IMR-90 (cell line): Measurements from ENCODE around the gene ATP2B2. TPM values are rescaled to one million over a fixed set of nuclear protein-coding genes. Genes with fewer than 3 reads are reported as not detected.

Source experiments
- ATAC-seq: fragments of 200-7000 bp; cut with Tn5 transposase; 2 replicates; pipeline ENCODE4 v1.9.1; 2020; ENCODE audit warnings: low read depth, mild to moderate bottlenecking, moderate library complexity
- BruUV-seq: library from RNA; stranded (reverse); fragments of 400-500 nt; replicated peaks from 2 replicates; lab custom pipeline; 2021; lab: Mats Ljungman, UMichigan
- CTCF ChIA-PET: fragments of 300-600 bp; formaldehyde crosslinking; extraction: SDS; loops from one replicate; lab custom pipeline; 2021; ENCODE audit warnings: antibody characterized with exemption; lab: Yijun Ruan, JAX
- POLR2A ChIA-PET: fragments of 300-600 bp; sonication (Branson Sonifier 250); formaldehyde crosslinking; loops from one replicate; lab custom pipeline; 2022; ENCODE audit warnings: antibody characterized with exemption; ENCODE audit not compliant: unreplicated experiment; lab: Charles Lee
- DNase-seq: peaks from one replicate; pipeline ENCODE4 v3.0.0; 2013
- H2AFZ ChIP-seq: replicated peaks from 2 replicates; pipeline ENCODE3; 2013; ENCODE audit warnings: low read length, mild to moderate bottlenecking; ENCODE audit not compliant: poor library complexity
- H2AK5ac ChIP-seq: 2 replicates; pipeline ENCODE4 v1.6.1; 2013; ENCODE audit warnings: low read depth, low read length, inconsistent platforms
- H2AK9ac ChIP-seq: replicated peaks from 2 replicates; pipeline ENCODE3; 2013; ENCODE audit warnings: mild to moderate bottlenecking, low read depth, low read length, moderate library complexity; ENCODE audit not compliant: poor library complexity
- H2BK120ac ChIP-seq: 2 replicates; pipeline ENCODE4 v1.6.1; 2013; ENCODE audit warnings: low read depth, low read length, inconsistent platforms
- H2BK15ac ChIP-seq: 3 replicates; pipeline ENCODE4 v1.6.1; 2013; ENCODE audit warnings: low read depth, low read length, inconsistent platforms
- H2BK20ac ChIP-seq: 2 replicates; pipeline ENCODE4 v1.6.1; 2013; ENCODE audit warnings: low read depth, mild to moderate bottlenecking, inconsistent platforms, low read length, moderate library complexity
- H2BK5ac ChIP-seq: 2 replicates; pipeline ENCODE4 v1.6.1; 2013; ENCODE audit warnings: mild to moderate bottlenecking, low read depth, low read length, inconsistent platforms; ENCODE audit not compliant: poor library complexity, severe bottlenecking
- H3K14ac ChIP-seq: replicated peaks from 2 replicates; pipeline ENCODE4 v1.6.1; 2013; ENCODE audit warnings: low read depth, low read length, inconsistent platforms
- H3K18ac ChIP-seq: 2 replicates; pipeline ENCODE4 v1.6.1; 2013; ENCODE audit warnings: low read depth, low read length, control low read depth
- H3K23ac ChIP-seq: 2 replicates; pipeline ENCODE4 v1.6.1; 2013; ENCODE audit warnings: low read depth, low read length, inconsistent platforms
- H3K27ac ChIP-seq: 2 replicates; pipeline ENCODE4 v1.5.1; 2013; ENCODE audit warnings: mild to moderate bottlenecking, control low read depth, low read length; ENCODE audit not compliant: insufficient read depth
- H3K27me3 ChIP-seq: 2 replicates; pipeline ENCODE4 v1.6.1; 2013; ENCODE audit warnings: low read length; ENCODE audit not compliant: control insufficient read depth, insufficient read depth
- H3K36me3 ChIP-seq: 2 replicates; pipeline ENCODE4 v1.6.1; 2013; ENCODE audit warnings: low read length, mixed read lengths; ENCODE audit not compliant: control insufficient read depth, insufficient read depth
- H3K4ac ChIP-seq: 2 replicates; pipeline ENCODE4 v1.6.1; 2013; ENCODE audit warnings: low read depth, low read length, inconsistent platforms
- H3K4me1 ChIP-seq: 2 replicates; pipeline ENCODE4 v1.6.1; 2013; ENCODE audit warnings: low read length, mixed read lengths; ENCODE audit not compliant: control insufficient read depth, insufficient read depth
- H3K4me2 ChIP-seq: 2 replicates; pipeline ENCODE4 v1.6.1; 2013; ENCODE audit warnings: low read depth, mild to moderate bottlenecking, control low read depth, low read length, moderate library complexity
- H3K4me3 ChIP-seq: 2 replicates; pipeline ENCODE4 v1.5.1; 2013; ENCODE audit warnings: low read depth, mild to moderate bottlenecking, control low read depth, low read length, moderate library complexity; ENCODE audit not compliant: insufficient read depth
- H3K56ac ChIP-seq: 2 replicates; pipeline ENCODE4 v1.6.1; 2013; ENCODE audit warnings: low read length, inconsistent platforms; ENCODE audit not compliant: insufficient read depth; ENCODE audit errors: extremely low read depth
- H3K79me1 ChIP-seq, 2 experiments: 2 replicates each; pipeline ENCODE4 v1.6.1; 2013; ENCODE audit warnings: low read length in 2 of 2, inconsistent platforms in 1 of 2, low read depth in 1 of 2
- H3K9ac ChIP-seq: 2 replicates; pipeline ENCODE4 v1.6.1; 2013; ENCODE audit warnings: low read depth, low read length, control low read depth
- H3K9me1 ChIP-seq: 2 replicates; pipeline ENCODE4 v1.6.1; 2013; ENCODE audit warnings: low read length, inconsistent platforms; ENCODE audit not compliant: insufficient read depth
- H3K9me3 ChIP-seq: 2 replicates; pipeline ENCODE4 v1.6.1; 2013; ENCODE audit warnings: low read length; ENCODE audit not compliant: control insufficient read depth, insufficient read depth
- H4K20me1 ChIP-seq: 2 replicates; pipeline ENCODE4 v1.6.1; 2013; ENCODE audit warnings: low read length, inconsistent platforms; ENCODE audit not compliant: insufficient read depth
- H4K5ac ChIP-seq: 2 replicates; pipeline ENCODE4 v1.6.1; 2013; ENCODE audit warnings: mild to moderate bottlenecking, low read depth, low read length, control low read depth
- H4K8ac ChIP-seq, 2 experiments: 2 replicates each; pipeline ENCODE4 v1.6.1; 2013; ENCODE audit warnings: low read depth in 2 of 2, low read length in 2 of 2, control low read depth in 1 of 2, inconsistent platforms in 1 of 2
- H4K91ac ChIP-seq: 2 replicates; pipeline ENCODE4 v1.6.1; 2013; ENCODE audit warnings: low read depth, low read length, inconsistent platforms; ENCODE audit not compliant: insufficient read depth
- CEBPB ChIP-seq: IDR thresholded peaks from 2 replicates; pipeline ENCODE4 v1.6.1; 2012; ENCODE audit warnings: low read depth, low read length, improper control_type of control experiment
- FOS ChIP-seq: fragments of 150-350 bp; IDR thresholded peaks from 2 replicates; pipeline ENCODE4 v1.6.1; 2016; ENCODE audit warnings: low read depth, low read length
- RAD21 ChIP-seq: IDR thresholded peaks from 2 replicates; pipeline ENCODE4 v1.6.1; 2012; ENCODE audit warnings: low read length, improper control_type of control experiment
- WGBS, 2 experiments: methylation state at CpG; one replicate each; pipeline versions ENCODE4 v1.1.5 to v1.1.7; 2013; ENCODE audit warnings: missing lambda C conversion rate in 2 of 2; ENCODE audit not compliant: insufficient read length in 1 of 2; ENCODE audit errors: extremely low coverage in 2 of 2; 5-methylcytosine and 5-hydroxymethylcytosine counted together
- dilution Hi-C: fragments of 300-500 bp; cut with HindIII; formaldehyde crosslinking; loops from one replicate; pipeline ENCODE4 v1.14.3; 2018; ENCODE audit warnings: low sequenced_read_pairs; ENCODE audit not compliant: unreplicated experiment
- in situ Hi-C: fragments of 300-500 bp; cut with MboI; formaldehyde crosslinking; loops from 3 replicates; pipeline ENCODE4 v1.14.3; 2019; ENCODE audit warnings: low sequenced_read_pairs, inconsistent platforms, mixed read lengths
- intact Hi-C: fragments of 100-400 bp; cut with micrococcal nuclease; formaldehyde crosslinking; loops from 2 replicates; pipeline ENCODE4 v1.10.0; 2022
- polyA plus RNA-seq, 3 experiments: library from polyadenylated mRNA; depleted of rRNA; stranded (reverse); fragments of >200 nt; gene quantifications; 2 replicates each; pipeline ENCODE4 v1.2.3, GENCODE V29; 2012; ENCODE audit warnings: low replicate concordance in 1 of 3
- total RNA-seq: library from RNA; depleted of rRNA; stranded (reverse); fragments of >200 nt; gene quantifications from 2 replicates; pipeline ENCODE4 v1.2.3, GENCODE V29; 2012
- TF ChIP-seq, protein P1 (sequence below): conservative IDR thresholded peaks from 2 replicates; pipeline ENCODE4 v1.5.1; 2012; ENCODE audit warnings: mild to moderate bottlenecking, low read depth, low read length, improper control_type of control experiment
- TF ChIP-seq, protein P2 (sequence below): fragments of 150-350 bp; IDR thresholded peaks from 2 replicates; pipeline ENCODE4 v1.6.1; 2016; ENCODE audit warnings: low read depth, mild to moderate bottlenecking, low read length, moderate library complexity, borderline replicate concordance

Gene ATP2B2
- total and polyA plus RNA-seq, 2 of the 4 experiments (the other 2 are of a cell fraction): under 0.01 to 0.02 TPM

DNA sequence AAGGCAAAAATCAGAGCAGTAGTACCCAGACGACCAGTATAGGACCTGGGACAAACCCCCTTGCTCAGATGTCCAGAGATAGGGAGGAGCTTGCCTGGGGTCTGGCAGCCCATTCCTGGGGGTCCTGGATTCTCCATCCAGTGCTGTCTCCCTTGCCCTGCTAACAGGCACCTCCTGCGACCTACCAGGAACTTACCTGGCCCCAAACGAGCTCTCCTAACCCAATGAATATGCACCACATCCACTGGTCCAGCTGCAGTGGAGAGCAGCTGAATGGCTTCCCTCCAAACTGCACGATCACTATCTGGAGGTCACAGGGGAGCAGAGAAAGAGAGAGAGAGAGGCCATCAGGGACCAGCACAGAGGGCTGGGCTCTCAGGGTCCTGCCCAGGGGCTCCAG is 165.3 kb downstream of the ATP2B2 start:
- intact Hi-C loops: no loop called here
- H2BK5ac ChIP-seq: no peak overlapping the region
- H2BK120ac ChIP-seq: no peak overlapping the region
- H3K4ac ChIP-seq: no peak overlapping the region
- BruUV-seq: no TSS peak
- H4K8ac ChIP-seq: no peak overlapping the region
- H2BK15ac ChIP-seq: no peak overlapping the region
- TF ChIP-seq, protein P1, sequence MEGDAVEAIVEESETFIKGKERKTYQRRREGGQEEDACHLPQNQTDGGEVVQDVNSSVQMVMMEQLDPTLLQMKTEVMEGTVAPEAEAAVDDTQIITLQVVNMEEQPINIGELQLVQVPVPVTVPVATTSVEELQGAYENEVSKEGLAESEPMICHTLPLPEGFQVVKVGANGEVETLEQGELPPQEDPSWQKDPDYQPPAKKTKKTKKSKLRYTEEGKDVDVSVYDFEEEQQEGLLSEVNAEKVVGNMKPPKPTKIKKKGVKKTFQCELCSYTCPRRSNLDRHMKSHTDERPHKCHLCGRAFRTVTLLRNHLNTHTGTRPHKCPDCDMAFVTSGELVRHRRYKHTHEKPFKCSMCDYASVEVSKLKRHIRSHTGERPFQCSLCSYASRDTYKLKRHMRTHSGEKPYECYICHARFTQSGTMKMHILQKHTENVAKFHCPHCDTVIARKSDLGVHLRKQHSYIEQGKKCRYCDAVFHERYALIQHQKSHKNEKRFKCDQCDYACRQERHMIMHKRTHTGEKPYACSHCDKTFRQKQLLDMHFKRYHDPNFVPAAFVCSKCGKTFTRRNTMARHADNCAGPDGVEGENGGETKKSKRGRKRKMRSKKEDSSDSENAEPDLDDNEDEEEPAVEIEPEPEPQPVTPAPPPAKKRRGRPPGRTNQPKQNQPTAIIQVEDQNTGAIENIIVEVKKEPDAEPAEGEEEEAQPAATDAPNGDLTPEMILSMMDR: no peak
- TF ChIP-seq CEBPB (no peak), RAD21 (no peak), FOS (no peak)
- TF ChIP-seq, protein P2, sequence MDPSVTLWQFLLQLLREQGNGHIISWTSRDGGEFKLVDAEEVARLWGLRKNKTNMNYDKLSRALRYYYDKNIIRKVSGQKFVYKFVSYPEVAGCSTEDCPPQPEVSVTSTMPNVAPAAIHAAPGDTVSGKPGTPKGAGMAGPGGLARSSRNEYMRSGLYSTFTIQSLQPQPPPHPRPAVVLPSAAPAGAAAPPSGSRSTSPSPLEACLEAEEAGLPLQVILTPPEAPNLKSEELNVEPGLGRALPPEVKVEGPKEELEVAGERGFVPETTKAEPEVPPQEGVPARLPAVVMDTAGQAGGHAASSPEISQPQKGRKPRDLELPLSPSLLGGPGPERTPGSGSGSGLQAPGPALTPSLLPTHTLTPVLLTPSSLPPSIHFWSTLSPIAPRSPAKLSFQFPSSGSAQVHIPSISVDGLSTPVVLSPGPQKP: no peak
- H3K56ac ChIP-seq: no peak overlapping the region
- no CpG with 5 or more reads among the region's 4 CpGs for WGBS, 2 experiments
- DNase-seq (no peak), ATAC-seq (no peak)
- no peak overlapping the region for H3K14ac ChIP-seq
- no peak overlapping the region for H3K4me2 ChIP-seq
- H3K4me1 ChIP-seq: no peaks in the 10 kb centered on the region
- H3K27me3 ChIP-seq: peaks cover 25% of the 10 kb centered on the region; the same call in 1 of the 2 replicates
- no peak overlapping the region for H4K5ac ChIP-seq
- no peak overlapping the region for H2AK5ac ChIP-seq
- H3K9me1 ChIP-seq: no peaks in the 10 kb centered on the region
- H3K9ac ChIP-seq: no peak overlapping the region
- peaks cover 6% of the 10 kb centered on the region; the same call in 1 of the 2 replicates for H4K20me1 ChIP-seq
- no peak overlapping the region for H2AFZ ChIP-seq
- no peak overlapping the region for H3K23ac ChIP-seq
- H4K91ac ChIP-seq: no peak overlapping the region
- no peak overlapping the region for H2AK9ac ChIP-seq
- H3K27ac ChIP-seq: no peak overlapping the region
- H3K4me3 ChIP-seq: no peak overlapping the region
- POLR2A ChIA-PET: no interaction called here
- H3K79me1 ChIP-seq: no peaks in the 10 kb centered on the region
- no peak overlapping the region for H2BK20ac ChIP-seq
- H3K36me3 ChIP-seq: no peaks in the 10 kb centered on the region
- CTCF ChIA-PET: interaction anchor here (1.2 kb wide), 1 partner anchor 26 kb away, joined by 5 read pairs; no protein-coding TSS in a partner anchor
- H3K9me3 ChIP-seq: no peaks in the 10 kb centered on the region
- dilution Hi-C loops: no loop called here
- no peak overlapping the region for H3K18ac ChIP-seq
- in situ Hi-C loops: loop anchor here (5.0 kb wide), 1 partner anchor 397 kb away; no protein-coding TSS in a partner anchor
